HG03439 (cell line): ENCODE measurements around the gene DTX2.
A peak's percentile ranks its signal among the peaks of the same experiment; 100 is the strongest.
"Not testable (repeated sequence)": the region's sequence is repeated elsewhere in the genome, so short reads cannot be mapped to it uniquely, and the experiment has no call there.

ENCODE experiments used
- ATAC-seq: cut with Tn5 transposase; IDR thresholded peaks from one replicate; pipeline ENCODE4 v1.9.1; 2021; ENCODE audit warnings: mild to moderate bottlenecking, moderate library complexity; ENCODE audit not compliant: unreplicated experiment

The DTX2 gene

DNA sequence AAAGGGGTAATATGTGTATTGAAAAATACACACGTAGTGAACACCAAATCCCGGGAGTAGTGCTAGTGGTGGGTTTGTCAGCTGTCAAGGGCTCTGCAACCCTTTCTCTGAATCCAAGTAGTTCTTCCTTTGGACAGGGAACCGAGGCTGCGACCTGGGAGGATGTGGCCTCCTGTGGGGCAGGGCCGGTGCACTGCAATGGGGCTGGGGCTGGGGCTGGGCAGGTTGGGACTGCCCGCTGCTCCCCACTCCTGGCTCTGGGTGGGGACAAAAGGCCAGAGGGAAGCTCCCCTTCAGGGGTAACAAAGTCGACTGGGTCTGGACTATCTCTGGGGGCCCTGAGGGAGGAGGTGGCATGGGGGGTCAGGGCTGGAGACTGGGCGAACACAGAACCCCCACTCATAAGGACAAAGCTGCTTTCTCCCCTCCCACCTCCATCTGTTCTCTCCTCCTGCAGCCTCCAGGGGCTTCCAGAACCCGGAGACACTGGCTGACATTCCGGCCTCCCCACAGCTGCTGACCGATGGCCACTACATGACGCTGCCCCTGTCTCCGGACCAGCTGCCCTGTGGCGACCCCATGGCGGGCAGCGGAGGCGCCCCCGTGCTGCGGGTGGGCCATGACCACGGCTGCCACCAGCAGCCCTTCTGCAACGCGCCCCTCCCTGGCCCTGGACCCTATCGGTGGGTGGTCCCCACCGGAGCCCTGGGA is 49.8 kb downstream of the DTX2 start:
- ATAC-seq = not testable (repeated sequence)

DNA sequence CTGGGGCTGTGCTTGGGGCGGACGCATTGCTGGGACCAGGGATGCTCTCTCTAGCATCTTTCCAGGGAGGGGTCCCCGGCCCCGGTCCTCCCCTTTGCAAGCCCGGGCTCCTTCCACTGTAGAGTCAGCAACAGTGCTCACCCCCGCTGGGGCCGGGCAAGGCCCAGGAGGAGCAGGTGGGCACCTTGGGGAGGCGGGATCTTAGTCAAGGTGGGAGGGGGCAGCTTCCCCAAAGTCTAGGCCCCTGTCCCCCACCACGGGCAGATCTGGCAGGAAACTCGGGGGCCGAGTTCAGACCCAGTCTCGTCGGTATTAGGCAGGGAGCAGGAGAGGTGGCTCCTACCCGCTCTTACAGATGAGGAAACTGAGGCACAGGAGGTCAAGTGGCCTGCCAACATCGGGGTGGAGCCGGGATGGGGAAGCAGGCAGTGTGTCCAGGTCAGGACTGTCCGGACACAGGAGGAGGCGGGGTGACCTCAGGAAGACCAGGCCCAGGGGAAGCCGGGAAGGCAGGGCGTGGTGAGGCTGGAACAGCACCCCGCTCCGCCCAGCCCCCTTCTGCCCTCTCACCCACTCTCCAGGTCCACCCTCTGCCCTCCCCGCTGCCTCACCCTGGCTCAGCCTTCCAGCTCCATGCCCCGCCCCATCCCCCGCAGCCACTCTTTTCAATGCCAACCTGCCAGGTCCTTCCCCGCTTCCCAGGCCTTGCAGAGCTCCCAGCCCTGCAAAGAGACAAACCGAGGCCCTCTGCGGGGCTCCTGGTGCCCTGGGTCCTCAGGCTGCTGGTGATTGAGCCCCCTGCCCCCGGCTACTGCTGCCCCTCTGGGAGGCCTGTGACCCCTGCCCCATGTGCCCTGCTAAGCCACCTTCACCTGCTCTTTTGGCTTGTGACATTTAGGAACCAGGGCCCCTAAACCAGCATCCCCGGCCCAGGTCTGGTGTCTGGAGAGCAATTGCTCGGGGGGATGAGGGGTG is 50.7 kb downstream of the DTX2 start:
- ATAC-seq = not testable (repeated sequence)

GRCh38 chr7:76512941-76513816 is 51.7 kb downstream of the DTX2 start:
- no peak for ATAC-seq

DNA sequence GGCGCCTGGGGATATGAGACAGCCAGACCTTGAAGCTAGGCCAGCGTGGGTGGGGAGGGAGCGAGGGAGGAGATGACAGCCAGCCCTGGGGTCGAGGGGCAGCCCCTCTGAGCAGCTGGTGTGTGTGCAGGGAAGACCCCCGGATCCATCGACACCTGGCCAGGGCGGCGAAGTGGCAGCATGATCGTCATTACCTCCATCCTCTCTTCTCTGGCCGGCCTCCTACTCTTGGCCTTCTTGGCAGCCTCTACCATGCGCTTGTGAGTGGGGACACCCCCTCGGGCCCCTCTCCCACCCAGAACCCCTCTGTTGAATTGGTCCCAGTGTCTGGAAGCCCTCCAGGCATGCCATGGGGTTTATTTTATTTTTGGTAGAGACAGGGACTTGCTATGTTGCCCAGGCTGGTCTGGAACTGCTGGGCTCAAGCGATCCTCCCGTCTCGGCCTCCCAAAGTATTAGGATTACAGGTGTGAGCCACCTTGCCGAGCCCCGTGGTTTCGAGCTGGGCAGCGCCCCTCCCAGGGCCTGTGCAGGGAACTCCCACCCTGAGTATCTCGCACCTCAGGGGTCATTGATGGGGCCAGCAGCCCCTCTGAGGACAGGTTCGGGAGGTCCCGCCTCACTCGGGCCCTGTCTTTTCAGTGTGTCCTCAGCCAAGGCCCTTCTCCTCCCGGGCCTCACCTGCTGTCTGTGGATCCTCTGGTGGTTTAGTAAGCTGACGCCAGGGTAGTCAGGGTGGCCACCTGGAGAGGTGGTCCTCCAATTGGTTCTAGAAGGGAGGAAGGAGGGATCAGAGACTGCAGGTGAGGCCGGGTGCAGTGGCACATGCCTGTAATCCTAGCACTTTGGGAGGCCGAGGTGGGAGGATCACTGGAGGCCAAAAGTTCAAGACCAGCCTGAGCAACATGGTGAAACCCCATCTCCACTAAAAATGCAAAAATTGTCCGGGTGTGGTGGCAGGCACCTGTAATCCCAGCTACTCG is 52.6 kb downstream of the DTX2 start:
- no peak for ATAC-seq

DNA sequence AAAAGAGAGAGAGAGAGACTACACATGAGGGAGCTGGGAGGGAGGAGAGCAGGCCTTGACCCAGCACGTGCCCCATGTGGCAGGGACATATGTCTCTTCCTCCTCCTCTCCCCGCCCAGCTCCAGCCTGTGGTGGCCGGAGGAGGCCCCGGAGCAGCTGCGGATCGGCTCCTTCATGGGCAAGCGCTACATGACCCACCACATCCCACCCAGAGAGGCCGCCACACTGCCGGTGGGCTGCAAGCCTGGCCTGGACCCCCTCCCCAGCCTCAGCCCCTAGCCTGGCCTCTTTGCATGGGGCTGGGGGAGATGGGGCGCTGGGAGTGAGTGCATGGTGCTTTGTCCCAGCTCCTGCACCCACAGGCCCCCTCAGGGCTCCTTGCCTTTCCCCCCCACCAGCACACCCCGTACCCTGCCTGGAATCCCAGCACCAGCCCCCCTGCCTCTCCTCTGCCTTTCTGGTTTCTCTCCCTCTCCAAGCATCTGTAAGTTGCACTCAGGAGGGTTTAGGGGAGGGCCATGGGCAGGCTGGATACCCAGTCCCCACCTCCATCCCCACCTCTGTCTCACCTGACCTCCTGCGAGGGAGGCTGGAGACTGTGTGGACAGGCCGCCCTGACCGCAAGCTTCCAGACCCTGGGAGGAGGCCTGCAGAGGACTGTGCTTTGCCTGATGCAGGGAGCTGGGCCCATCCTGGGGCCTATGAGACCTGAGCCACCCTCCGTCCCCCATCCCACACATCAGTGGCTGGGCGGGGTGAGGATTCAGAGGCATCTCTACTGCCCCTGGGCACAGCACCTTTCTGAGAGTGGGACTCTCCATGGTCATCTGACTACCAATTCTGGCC is 53.6 kb downstream of the DTX2 start:
- ATAC-seq = no peak

DNA sequence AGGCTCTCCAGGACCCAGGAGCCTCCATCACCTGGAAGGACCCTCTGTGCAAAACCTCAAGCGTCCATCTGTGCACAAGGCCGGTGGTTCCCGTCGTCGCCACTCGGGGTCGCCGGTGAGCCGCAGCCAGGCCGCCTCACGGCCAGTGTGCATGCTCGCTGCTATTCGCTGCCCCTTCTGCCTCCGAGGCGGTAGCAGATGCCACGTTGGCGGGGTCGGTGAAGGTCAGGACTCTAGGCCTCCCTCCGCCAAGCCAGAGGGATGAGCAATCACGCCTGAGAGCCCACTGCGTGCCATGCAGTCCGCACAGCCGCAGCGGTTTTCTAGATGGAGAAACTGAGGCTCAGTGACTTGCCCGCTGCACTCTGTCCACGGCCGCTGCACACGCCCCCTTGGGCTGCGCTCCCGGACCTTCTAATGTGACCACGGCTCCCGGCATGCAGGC is 54.5 kb downstream of the DTX2 start:
- no peak for ATAC-seq

DNA sequence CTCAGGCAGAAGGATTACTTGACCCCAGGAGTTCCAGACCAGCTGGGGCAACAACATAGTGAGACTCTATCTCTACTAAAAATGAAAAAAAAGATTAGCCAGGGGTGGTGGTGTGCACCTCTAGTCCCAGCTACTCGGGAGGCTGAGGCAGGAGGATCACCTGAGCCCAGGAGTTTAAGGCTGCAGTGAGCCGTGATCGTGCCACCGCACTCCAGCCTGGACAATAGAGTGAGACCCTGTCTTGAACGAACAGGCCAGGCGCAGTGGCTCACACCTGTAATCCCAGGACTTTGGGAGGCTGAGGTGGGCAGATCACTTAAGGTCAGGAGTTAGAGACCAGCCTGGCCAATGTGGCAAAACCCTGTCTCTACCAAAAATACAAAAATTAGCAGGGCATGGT is 55.4 kb downstream of the DTX2 start:
- ATAC-seq = not testable (repeated sequence)

DNA sequence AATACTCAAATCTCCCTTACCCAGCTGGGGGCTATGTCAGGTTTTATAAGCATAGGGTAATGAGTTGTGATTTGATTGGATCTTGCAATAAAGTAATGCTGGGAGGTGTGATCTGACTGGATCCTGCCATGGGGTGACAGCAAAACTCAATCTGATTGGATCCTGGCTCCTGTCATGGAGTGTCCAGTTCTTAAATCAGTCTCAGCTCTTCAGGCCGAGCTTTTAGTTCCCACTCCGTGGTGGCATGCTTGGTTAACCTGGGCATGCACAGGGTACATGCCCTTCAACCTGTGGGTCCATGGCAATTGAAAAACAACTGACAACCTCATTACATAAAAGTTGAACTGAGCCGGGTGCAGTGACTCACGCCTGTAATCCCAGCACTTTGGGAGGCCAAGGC is 64.7 kb downstream of the DTX2 start:
- not testable (repeated sequence) for ATAC-seq

DNA sequence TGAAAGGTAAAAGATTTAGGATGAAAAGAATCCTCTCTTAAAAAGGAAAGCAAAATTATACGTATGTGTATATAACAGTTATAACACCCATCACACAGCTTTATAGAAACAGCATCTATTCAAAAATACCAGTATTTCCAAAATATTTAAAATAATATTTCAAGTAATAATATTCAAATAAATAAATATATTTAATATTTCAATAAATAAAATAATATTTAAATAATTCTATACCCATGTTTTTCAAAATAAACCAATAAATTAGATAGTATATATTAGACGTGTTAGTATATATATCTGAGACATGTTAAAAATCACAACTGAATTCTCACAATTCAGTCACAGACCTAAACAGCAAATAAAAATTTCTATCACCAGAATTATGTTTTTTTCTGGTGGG is 70.1 kb downstream of the DTX2 start:
- ATAC-seq = not testable (repeated sequence)

DNA sequence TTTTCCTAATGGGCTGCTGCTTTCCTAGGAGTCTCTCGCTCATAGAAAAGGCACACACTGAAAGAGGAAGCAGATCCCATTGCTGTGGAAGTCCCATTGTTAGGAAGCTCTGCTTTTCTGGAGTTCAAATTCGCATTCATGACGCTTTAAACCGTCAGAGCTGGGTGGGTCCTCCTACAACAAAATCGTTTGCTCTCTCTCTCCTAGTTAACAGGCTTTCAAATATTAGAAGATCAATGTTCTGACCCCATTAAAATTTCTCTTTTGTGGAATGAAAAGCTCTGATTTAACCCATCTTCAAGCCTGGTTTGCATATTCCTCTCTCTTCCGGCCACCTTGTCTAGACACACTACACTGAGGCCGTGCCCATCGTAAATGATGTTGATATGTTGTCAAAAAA is 81.7 kb downstream of the DTX2 start, which contains the start of gene SPDYE16:
Gene SPDYE16, minus strand, starts transcription at position 101 of the 400 bp plus-strand sequence. CDS start 1,838 bp downstream, outside the sequence.
- ATAC-seq = not testable (repeated sequence)

DNA sequence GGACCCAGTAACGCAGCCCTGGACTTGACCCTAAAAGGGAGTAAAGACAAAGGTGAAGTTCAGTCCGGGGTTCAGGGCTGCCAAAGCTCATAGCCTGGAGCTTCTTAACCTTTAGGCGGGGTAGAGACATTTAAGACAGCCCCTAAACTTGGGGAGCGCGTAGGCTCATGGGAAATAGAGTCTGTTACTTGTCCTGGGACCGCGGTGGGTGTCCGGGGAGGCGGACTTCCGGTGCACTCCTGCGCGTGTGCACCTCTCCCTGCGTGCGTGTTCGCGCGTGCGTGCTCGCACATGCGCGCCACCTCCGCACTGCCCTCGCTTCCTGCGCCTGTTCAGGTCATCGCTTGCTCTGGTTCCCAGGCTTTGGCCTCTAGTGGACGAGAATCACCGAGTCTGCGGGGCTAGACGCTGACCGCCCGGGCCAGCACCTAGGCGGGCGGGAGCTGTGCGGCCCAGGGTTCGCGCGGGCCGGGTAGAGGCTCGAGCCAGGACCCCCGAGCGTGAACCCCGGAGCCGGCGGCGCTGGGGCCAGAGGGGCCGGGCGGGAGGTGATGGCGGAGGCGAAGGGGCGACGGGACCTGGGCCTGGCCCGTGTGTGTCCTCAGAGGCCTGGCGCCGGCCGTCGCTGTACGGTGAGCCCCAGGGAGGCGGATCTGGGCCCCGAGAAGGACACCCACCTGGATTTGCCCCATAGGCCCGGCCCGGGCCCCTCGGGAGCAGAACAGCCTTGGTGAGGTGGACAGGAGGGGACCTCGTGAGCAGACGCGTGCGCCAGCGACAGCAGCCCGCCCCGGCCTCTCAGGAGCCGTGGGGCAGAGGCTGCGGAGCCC is 87.7 kb downstream of the DTX2 start:
- ATAC-seq = peak; percentile 100

- ATAC-seq = not testable (repeated sequence)
Observed at GRCh38 chr7:76549855-76550248, 88.3 kb downstream of the DTX2 start.

- ATAC-seq = not testable (repeated sequence)
Observed at GRCh38 chr7:76551992-76552391, 90.5 kb downstream of the DTX2 start.
